ENCODE data around the gene DUSP10. TPM values are rescaled to one million over a fixed set of nuclear protein-coding genes. Genes with fewer than 3 reads are reported as not detected.

The DUSP10 gene
- total RNA-seq, 1 experiment from 2014 or later = 6.2 TPM

GRCh38 chr1:221663321-221663720, 78.6 kb downstream of the DUSP10 start:
- Histone ChIP-seq H2AFZ (ENCODE audit: low read length) (no peak overlapping the region), H3K79me2 (ENCODE audit: low read length) (no peaks in the 10 kb centered on the region)
- POLR2A ChIA-PET (ENCODE audit: unreplicated experiment) = no interaction called here

DNA sequence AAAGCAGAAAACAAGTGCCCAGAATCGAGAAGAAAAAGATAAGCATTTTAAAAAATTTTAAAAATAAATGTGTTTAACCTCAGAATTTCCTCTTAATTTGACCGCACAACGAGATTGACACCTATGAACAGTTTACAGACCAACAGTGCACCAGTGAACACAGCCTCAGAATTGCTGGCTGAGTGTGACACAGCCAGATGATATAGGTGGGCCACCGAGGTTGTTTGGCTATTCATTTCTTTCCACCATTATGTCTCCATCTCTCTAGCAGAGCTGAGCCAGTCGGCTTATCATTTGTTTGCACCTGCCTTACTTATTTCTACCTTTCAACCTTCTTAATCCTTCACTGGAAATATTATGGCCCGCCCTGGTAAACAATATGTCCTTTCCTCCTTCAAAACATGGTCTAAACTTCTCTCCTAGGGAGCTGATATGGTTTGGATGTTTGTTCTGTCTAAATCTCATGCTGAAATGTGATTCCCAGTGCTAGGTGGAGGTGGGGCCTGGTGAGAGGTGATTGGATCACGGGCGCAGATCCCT, 86.1 kb downstream of the DUSP10 start:
- H3K27me3 ChIP-seq (ENCODE audit: low read length) = no peaks in the 10 kb centered on the region
- no peak overlapping the region for H3K4me3 ChIP-seq (ENCODE audit: low read length)
- H3K36me3 ChIP-seq (ENCODE audit: low read depth, low read length) = no peaks in the 10 kb centered on the region
- H2AFZ ChIP-seq (ENCODE audit: low read length) = no peak overlapping the region
- DNase-seq (no peak), ATAC-seq (no peak)
- CTCF ChIA-PET = no interaction called here
- H3K4me1 ChIP-seq (ENCODE audit: insufficient read depth, low read length) = no peaks in the 10 kb centered on the region
- H3K27ac ChIP-seq (ENCODE audit: low read length) = no peak overlapping the region
- H3K9ac ChIP-seq (ENCODE audit: low read length) = no peak overlapping the region
- no peaks in the 10 kb centered on the region for H3F3A ChIP-seq (ENCODE audit: low read length, unreplicated experiment)
- H4K20me1 ChIP-seq (ENCODE audit: low read length) = no peaks in the 10 kb centered on the region
- no TSS peak for BruUV-seq (replicated peaks)
- no peak overlapping the region for H3K4me2 ChIP-seq (ENCODE audit: low read length)
- intact Hi-C loops (cut with micrococcal nuclease) = no loop called here
- no peaks in the 10 kb centered on the region for H3K9me3 ChIP-seq (ENCODE audit: low read length)
- POLR2A ChIA-PET (ENCODE audit: unreplicated experiment) = no interaction called here
- TF ChIP-seq, protein P1, sequence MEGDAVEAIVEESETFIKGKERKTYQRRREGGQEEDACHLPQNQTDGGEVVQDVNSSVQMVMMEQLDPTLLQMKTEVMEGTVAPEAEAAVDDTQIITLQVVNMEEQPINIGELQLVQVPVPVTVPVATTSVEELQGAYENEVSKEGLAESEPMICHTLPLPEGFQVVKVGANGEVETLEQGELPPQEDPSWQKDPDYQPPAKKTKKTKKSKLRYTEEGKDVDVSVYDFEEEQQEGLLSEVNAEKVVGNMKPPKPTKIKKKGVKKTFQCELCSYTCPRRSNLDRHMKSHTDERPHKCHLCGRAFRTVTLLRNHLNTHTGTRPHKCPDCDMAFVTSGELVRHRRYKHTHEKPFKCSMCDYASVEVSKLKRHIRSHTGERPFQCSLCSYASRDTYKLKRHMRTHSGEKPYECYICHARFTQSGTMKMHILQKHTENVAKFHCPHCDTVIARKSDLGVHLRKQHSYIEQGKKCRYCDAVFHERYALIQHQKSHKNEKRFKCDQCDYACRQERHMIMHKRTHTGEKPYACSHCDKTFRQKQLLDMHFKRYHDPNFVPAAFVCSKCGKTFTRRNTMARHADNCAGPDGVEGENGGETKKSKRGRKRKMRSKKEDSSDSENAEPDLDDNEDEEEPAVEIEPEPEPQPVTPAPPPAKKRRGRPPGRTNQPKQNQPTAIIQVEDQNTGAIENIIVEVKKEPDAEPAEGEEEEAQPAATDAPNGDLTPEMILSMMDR (conservative IDR thresholded peaks at IDR 0.05; ENCODE audit: low read depth, low read length) = no peak
- TF ChIP-seq EZH2 (IDR thresholded peaks at IDR 0.05; ENCODE audit: low read length, unreplicated experiment) (no peak), EZH2phosphoT487 (IDR thresholded peaks at IDR 0.05; ENCODE audit: borderline replicate concordance, low read length) (no peak)
- H3K79me2 ChIP-seq (ENCODE audit: low read length) = no peaks in the 10 kb centered on the region
- H3K9me2 ChIP-seq (replicated peaks; ENCODE audit: low read length) = no peaks in the 10 kb centered on the region

More at GRCh38 chr1:221663321-221663720, 78.6 kb downstream of the DUSP10 start:
- Histone ChIP-seq H3K4me1 (ENCODE audit: insufficient read depth, low read length) (peaks cover 11% of the 10 kb centered on the region), H3K27me3 (ENCODE audit: low read length) (no peaks in the 10 kb centered on the region), H3K4me2 (ENCODE audit: low read length) (no peak overlapping the region), H3K9me2 (replicated peaks; ENCODE audit: low read length) (no peaks in the 10 kb centered on the region), H3F3A (ENCODE audit: low read length, unreplicated experiment) (no peaks in the 10 kb centered on the region), H3K4me3 (ENCODE audit: low read length) (no peak overlapping the region), H3K9ac (ENCODE audit: low read length) (no peak overlapping the region), H3K36me3 (ENCODE audit: low read depth, low read length) (no peaks in the 10 kb centered on the region), H4K20me1 (ENCODE audit: low read length) (no peaks in the 10 kb centered on the region), H3K27ac (ENCODE audit: low read length) (no peak overlapping the region), H3K9me3 (ENCODE audit: low read length) (no peaks in the 10 kb centered on the region)
- no peak for TF ChIP-seq EZH2phosphoT487 (IDR thresholded peaks at IDR 0.05; ENCODE audit: borderline replicate concordance, low read length)
- TF ChIP-seq, protein P1 (conservative IDR thresholded peaks at IDR 0.05; ENCODE audit: low read depth, low read length) = no peak
- no peak for TF ChIP-seq EZH2 (IDR thresholded peaks at IDR 0.05; ENCODE audit: low read length, unreplicated experiment)
- DNase-seq (no peak), ATAC-seq (no peak)
- intact Hi-C loops (cut with micrococcal nuclease) = loop anchor here (5.0 kb wide), 1 partner anchor 79 kb away; the partner anchor contains the start of gene DUSP10
- CTCF ChIA-PET = interaction anchor here (1.0 kb wide), 1 partner anchor 186 kb away, joined by 3 read pairs; no protein-coding TSS in a partner anchor
- BruUV-seq (replicated peaks) = no TSS peak

Measured in PC-3 (cell line).